H9 (cell line): ENCODE data around the gene RARB. TPM values are rescaled to one million over a fixed set of nuclear protein-coding genes. Genes with fewer than 3 reads are reported as not detected.

Experiments
- DNase-seq: peaks from one replicate; pipeline ENCODE4 v3.0.0-alpha.2; 2017
- H2AFZ ChIP-seq: one replicate; pipeline ENCODE4 v1.6.1; 2013; ENCODE audit warnings: mild to moderate bottlenecking, low read length, control low read depth, moderate library complexity
- H2AK5ac ChIP-seq: 2 replicates; pipeline ENCODE4 v1.6.1; 2013; ENCODE audit warnings: low read length, control low read depth, mixed read lengths; ENCODE audit not compliant: insufficient read length
- H2BK120ac ChIP-seq: one replicate; pipeline ENCODE4 v1.6.1; 2013; ENCODE audit warnings: low read depth, mild to moderate bottlenecking, low read length, control low read depth, inconsistent platforms; ENCODE audit not compliant: poor library complexity, severe bottlenecking
- H2BK12ac ChIP-seq: 2 replicates; pipeline ENCODE4 v1.6.1; 2013; ENCODE audit warnings: low read length, control low read depth, mixed read lengths, low read depth; ENCODE audit not compliant: insufficient read length
- H2BK15ac ChIP-seq: 2 replicates; pipeline ENCODE4 v1.6.1; 2013; ENCODE audit warnings: low read depth, low read length, control low read depth
- H2BK20ac ChIP-seq: one replicate; pipeline ENCODE4 v1.6.1; 2013; ENCODE audit warnings: low read depth, mild to moderate bottlenecking, low read length, control low read depth, inconsistent platforms; ENCODE audit not compliant: poor library complexity, severe bottlenecking
- H2BK5ac ChIP-seq: 2 replicates; pipeline ENCODE4 v1.6.1; 2013; ENCODE audit warnings: low read length, control low read depth, mixed read lengths; ENCODE audit not compliant: insufficient read length
- H3K14ac ChIP-seq: 2 replicates; pipeline ENCODE4 v1.6.1; 2013; ENCODE audit warnings: low read length, control low read depth; ENCODE audit not compliant: insufficient read depth
- H3K18ac ChIP-seq: 2 replicates; pipeline ENCODE4 v1.6.1; 2013; ENCODE audit warnings: low read depth, mild to moderate bottlenecking, mixed read lengths, low read length, control low read depth; ENCODE audit not compliant: insufficient read length
- H3K23ac ChIP-seq: 2 replicates; pipeline ENCODE4 v1.6.1; 2013; ENCODE audit warnings: low read length, control low read depth, mixed read lengths, low read depth; ENCODE audit not compliant: insufficient read length
- H3K23me2 ChIP-seq: 2 replicates; pipeline ENCODE4 v1.6.1; 2013; ENCODE audit warnings: low read depth, mild to moderate bottlenecking, mixed read lengths, low read length, control low read depth; ENCODE audit not compliant: insufficient read length, poor library complexity, severe bottlenecking
- H3K27ac ChIP-seq: 2 replicates; pipeline ENCODE4 v1.5.1; 2013; ENCODE audit warnings: low read length, control low read depth, mixed read lengths, low read depth; ENCODE audit not compliant: insufficient read length
- H3K27me3 ChIP-seq: 2 replicates; pipeline ENCODE4 v1.6.1; 2013; ENCODE audit warnings: low read length, control low read depth, inconsistent platforms; ENCODE audit not compliant: insufficient read depth
- H3K4ac ChIP-seq: 2 replicates; pipeline ENCODE4 v1.6.1; 2013; ENCODE audit warnings: low read depth, mild to moderate bottlenecking, control low read depth, inconsistent platforms, low read length, moderate library complexity
- H3K4me1 ChIP-seq: 2 replicates; pipeline ENCODE4 v1.6.1; 2013; ENCODE audit warnings: low read length, control low read depth, inconsistent platforms; ENCODE audit not compliant: insufficient read depth
- H3K4me2 ChIP-seq: 2 replicates; pipeline ENCODE4 v1.6.1; 2013; ENCODE audit warnings: low read length, control low read depth, mixed read lengths; ENCODE audit not compliant: insufficient read length, insufficient read depth
- H3K56ac ChIP-seq: 2 replicates; pipeline ENCODE4 v1.6.1; 2013; ENCODE audit warnings: low read depth, mild to moderate bottlenecking, mixed read lengths, low read length, control low read depth; ENCODE audit not compliant: insufficient read length
- H3K79me1 ChIP-seq: 2 replicates; pipeline ENCODE4 v1.6.1; 2013; ENCODE audit warnings: low read depth, mild to moderate bottlenecking, moderate library complexity, low read length, control low read depth, inconsistent platforms; ENCODE audit not compliant: insufficient read depth, poor library complexity, severe bottlenecking
- H3K79me2 ChIP-seq: 2 replicates; pipeline ENCODE4 v1.6.1; 2013; ENCODE audit warnings: low read length, control low read depth, inconsistent platforms; ENCODE audit not compliant: insufficient read depth
- H3K9ac ChIP-seq: 2 replicates; pipeline ENCODE4 v1.6.1; 2013; ENCODE audit warnings: low read length, control low read depth, mixed read lengths; ENCODE audit not compliant: insufficient read length; ENCODE audit errors: extremely low read depth
- H3K9me3 ChIP-seq: one replicate; pipeline ENCODE4 v1.6.1; 2013; ENCODE audit warnings: low read depth, low read length, inconsistent platforms; ENCODE audit not compliant: control insufficient read depth
- H3T11ph ChIP-seq: one replicate; pipeline ENCODE4 v1.6.1; 2013; ENCODE audit warnings: mild to moderate bottlenecking, low read length, control low read depth, inconsistent platforms
- H4K20me1 ChIP-seq: one replicate; pipeline ENCODE4 v1.6.1; 2013; ENCODE audit not compliant: control insufficient read depth, insufficient read length, insufficient read depth
- H4K5ac ChIP-seq: 2 replicates; pipeline ENCODE4 v1.6.1; 2013; ENCODE audit warnings: low read depth, mild to moderate bottlenecking, mixed read lengths, low read length, control low read depth; ENCODE audit not compliant: insufficient read length
- H4K8ac ChIP-seq: replicated peaks from 2 replicates; pipeline ENCODE4 v1.6.1; 2013; ENCODE audit warnings: low read length, control low read depth, mixed read lengths, low read depth; ENCODE audit not compliant: insufficient read length
- H4K91ac ChIP-seq: 2 replicates; pipeline ENCODE4 v1.6.1; 2013; ENCODE audit warnings: low read depth, mild to moderate bottlenecking, moderate library complexity, mixed read lengths, low read length, control low read depth; ENCODE audit not compliant: insufficient read length
- H3K27ac Mint-ChIP-seq, 3 experiments: 2 replicates in 2 of 3; 3 replicates in 1 of 3; pipeline ENCODE4 v1.8.0; 2020 to 2021; ENCODE audit warnings: mixed read lengths in 3 of 3, mild to moderate bottlenecking in 1 of 3, moderate library complexity in 1 of 3
- H3K27me3 Mint-ChIP-seq: 2 replicates; pipeline ENCODE4 v1.8.0; 2021; ENCODE audit warnings: low read depth, mild to moderate bottlenecking, moderate library complexity, mixed read lengths
- H3K36me3 Mint-ChIP-seq, 3 experiments: 2 replicates in 2 of 3; 3 replicates in 1 of 3; pipeline ENCODE4 v1.8.0; 2020 to 2021; ENCODE audit warnings: low read depth in 3 of 3, mixed read lengths in 3 of 3; ENCODE audit not compliant: insufficient read depth in 1 of 3
- H3K4me1 Mint-ChIP-seq, 2 experiments: 2 replicates each; pipeline ENCODE4 v1.8.0; 2020; ENCODE audit warnings: mixed read lengths in 2 of 2
- H3K4me3 Mint-ChIP-seq, 2 experiments: 2 replicates in 1 of 2; 3 replicates in 1 of 2; pipeline ENCODE4 v1.8.0; 2020 to 2021; ENCODE audit warnings: mild to moderate bottlenecking in 2 of 2, mixed read lengths in 2 of 2, moderate library complexity in 1 of 2
- H3K9me3 Mint-ChIP-seq, 2 experiments: 2 replicates in 1 of 2; 3 replicates in 1 of 2; pipeline ENCODE4 v1.8.0; 2020; ENCODE audit warnings: mild to moderate bottlenecking in 2 of 2, mixed read lengths in 2 of 2, moderate library complexity in 1 of 2
- WGBS: extraction: QIAGEN DNeasy Blood & Tissue Kit; methylation state at CpG from one replicate; pipeline ENCODE4 v1.1.7; 2013; ENCODE audit warnings: missing lambda C conversion rate, low lambda C conversion rate, mixed read lengths; ENCODE audit not compliant: insufficient read length; ENCODE audit errors: extremely low coverage; 5-methylcytosine and 5-hydroxymethylcytosine counted together
- total RNA-seq: library from RNA; stranded (reverse); gene quantifications from 2 replicates; pipeline ENCODE4 v1.2.1, GENCODE V29; 2021
- TF ChIP-seq, protein P1 (sequence below): fragments of 200-600 bp; sonication (generic); conservative IDR thresholded peaks from 3 replicates; pipeline ENCODE4 v1.8.0; 2021; ENCODE audit warnings: antibody characterized with exemption, mild to moderate bottlenecking

RARB gene
- total RNA-seq, 1 experiment from 2014 or later: 0.22 TPM

GRCh38 chr3:25500706-25501210, 72.7 kb downstream of the RARB start:
- H3K4me1 Mint-ChIP-seq: peaks cover 6% of the 10 kb centered on the region in 2 experiments
- Histone ChIP-seq H4K91ac (no peak overlapping the region), H4K8ac (no peak overlapping the region), H3K79me2 (no peaks in the 10 kb centered on the region), H2BK120ac (no peak overlapping the region), H3T11ph (no peak overlapping the region), H3K9me3 (no peaks in the 10 kb centered on the region), H3K23ac (no peak overlapping the region), H3K14ac (no peak overlapping the region), H3K56ac (no peak overlapping the region), H3K18ac (no peak overlapping the region), H3K4me1 (no peaks in the 10 kb centered on the region), H2BK15ac (no peak overlapping the region), H3K27me3 (no peaks in the 10 kb centered on the region), H3K23me2 (no peaks in the 10 kb centered on the region), H3K9ac (no peak overlapping the region), H4K20me1 (no peaks in the 10 kb centered on the region), H3K27ac (no peak overlapping the region), H2AFZ (no peak overlapping the region), H2BK20ac (no peak overlapping the region), H2BK5ac (no peak overlapping the region), H4K5ac (no peak overlapping the region), H2AK5ac (no peak overlapping the region), H3K4me2 (no peak overlapping the region), H3K79me1 (no peaks in the 10 kb centered on the region), H2BK12ac (no peak overlapping the region), H3K4ac (no peak overlapping the region)
- DNase-seq: no peak
- H3K36me3 Mint-ChIP-seq: no peaks in the 10 kb centered on the region
- H3K27ac Mint-ChIP-seq: no peak overlapping the region
- no peaks in the 10 kb centered on the region for H3K27me3 Mint-ChIP-seq
- no CpG with 5 or more reads among the region's 5 CpGs for WGBS
- no peaks in the 10 kb centered on the region for H3K9me3 Mint-ChIP-seq
- TF ChIP-seq, protein P1, sequence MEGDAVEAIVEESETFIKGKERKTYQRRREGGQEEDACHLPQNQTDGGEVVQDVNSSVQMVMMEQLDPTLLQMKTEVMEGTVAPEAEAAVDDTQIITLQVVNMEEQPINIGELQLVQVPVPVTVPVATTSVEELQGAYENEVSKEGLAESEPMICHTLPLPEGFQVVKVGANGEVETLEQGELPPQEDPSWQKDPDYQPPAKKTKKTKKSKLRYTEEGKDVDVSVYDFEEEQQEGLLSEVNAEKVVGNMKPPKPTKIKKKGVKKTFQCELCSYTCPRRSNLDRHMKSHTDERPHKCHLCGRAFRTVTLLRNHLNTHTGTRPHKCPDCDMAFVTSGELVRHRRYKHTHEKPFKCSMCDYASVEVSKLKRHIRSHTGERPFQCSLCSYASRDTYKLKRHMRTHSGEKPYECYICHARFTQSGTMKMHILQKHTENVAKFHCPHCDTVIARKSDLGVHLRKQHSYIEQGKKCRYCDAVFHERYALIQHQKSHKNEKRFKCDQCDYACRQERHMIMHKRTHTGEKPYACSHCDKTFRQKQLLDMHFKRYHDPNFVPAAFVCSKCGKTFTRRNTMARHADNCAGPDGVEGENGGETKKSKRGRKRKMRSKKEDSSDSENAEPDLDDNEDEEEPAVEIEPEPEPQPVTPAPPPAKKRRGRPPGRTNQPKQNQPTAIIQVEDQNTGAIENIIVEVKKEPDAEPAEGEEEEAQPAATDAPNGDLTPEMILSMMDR: no peak
- no peak overlapping the region for H3K4me3 Mint-ChIP-seq
